Right renal cortex interstitium (tissue), 3 donors: Measurements from ENCODE around the gene EEF1G. TPM values are rescaled to one million over a fixed set of nuclear protein-coding genes. Genes with fewer than 3 reads are reported as not detected.
"Not testable (repeated sequence)": the region's sequence is repeated elsewhere in the genome, so short reads cannot be mapped to it uniquely, and the experiment has no call there.

Source experiments
- DNase-seq, 3 donors: peaks; one replicate each; pipeline ENCODE4 v3.0.0-alpha.2; 2013; ENCODE audit warnings: low read depth in 3 of 3, low spot score in 2 of 3
- polyA plus RNA-seq, 3 donors: library from polyadenylated mRNA; unstranded; fragments of 120-200 nt; gene quantifications; one replicate each; pipeline ENCODE4 v1.2.1, GENCODE V29; 2013; ENCODE audit not compliant: insufficient read length in 3 of 3

The EEF1G gene, protein sequence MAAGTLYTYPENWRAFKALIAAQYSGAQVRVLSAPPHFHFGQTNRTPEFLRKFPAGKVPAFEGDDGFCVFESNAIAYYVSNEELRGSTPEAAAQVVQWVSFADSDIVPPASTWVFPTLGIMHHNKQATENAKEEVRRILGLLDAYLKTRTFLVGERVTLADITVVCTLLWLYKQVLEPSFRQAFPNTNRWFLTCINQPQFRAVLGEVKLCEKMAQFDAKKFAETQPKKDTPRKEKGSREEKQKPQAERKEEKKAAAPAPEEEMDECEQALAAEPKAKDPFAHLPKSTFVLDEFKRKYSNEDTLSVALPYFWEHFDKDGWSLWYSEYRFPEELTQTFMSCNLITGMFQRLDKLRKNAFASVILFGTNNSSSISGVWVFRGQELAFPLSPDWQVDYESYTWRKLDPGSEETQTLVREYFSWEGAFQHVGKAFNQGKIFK
- 1,000 to 10,000 TPM; 2,168 to 2,372 (median 2,294) TPM for polyA plus RNA-seq

DNA sequence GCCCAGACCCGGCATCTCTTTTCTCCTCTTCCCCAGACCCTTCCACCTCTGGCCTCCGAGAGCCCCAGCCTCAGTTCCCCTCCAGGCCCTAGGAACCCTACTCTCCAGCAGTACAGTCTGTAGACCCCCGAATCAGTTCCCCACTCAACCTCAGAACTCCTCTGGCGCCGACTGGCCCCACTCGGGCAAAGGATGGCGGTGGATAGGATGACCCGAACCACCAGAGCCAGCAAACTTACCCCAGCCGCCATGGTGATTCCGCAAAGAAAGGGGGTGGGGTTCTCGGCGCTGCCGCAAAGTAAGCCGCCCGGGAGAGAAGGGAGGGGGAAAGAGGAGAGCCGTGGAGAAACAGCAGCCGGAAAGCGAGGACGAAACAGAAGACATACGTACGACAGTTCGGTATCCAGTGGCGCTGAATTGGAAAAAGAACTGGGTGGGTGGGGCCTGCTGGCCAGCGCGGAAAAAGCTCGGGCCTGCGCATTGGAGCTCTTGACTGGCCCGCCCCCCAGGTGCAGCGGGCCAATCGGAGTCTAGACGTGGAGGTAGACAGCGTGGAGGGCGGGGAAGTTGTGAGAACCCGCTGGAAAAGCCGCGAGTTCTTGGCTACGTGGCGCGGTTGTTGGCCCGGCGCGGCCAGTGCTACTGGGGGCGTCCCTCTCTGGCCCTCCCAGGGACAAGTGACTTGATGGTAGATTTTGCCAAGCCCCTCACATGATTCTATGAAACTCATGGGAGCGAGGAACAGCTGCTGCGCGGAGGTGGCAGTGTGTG lies at the start of gene EEF1G:
TSS of gene EEF1G (minus strand) at position 300 of the 771 bp plus-strand sequence. CDS start at position 251, 49 bp downstream.
- peak; percentile 97 to 99 (median 99) for DNase-seq

DNA sequence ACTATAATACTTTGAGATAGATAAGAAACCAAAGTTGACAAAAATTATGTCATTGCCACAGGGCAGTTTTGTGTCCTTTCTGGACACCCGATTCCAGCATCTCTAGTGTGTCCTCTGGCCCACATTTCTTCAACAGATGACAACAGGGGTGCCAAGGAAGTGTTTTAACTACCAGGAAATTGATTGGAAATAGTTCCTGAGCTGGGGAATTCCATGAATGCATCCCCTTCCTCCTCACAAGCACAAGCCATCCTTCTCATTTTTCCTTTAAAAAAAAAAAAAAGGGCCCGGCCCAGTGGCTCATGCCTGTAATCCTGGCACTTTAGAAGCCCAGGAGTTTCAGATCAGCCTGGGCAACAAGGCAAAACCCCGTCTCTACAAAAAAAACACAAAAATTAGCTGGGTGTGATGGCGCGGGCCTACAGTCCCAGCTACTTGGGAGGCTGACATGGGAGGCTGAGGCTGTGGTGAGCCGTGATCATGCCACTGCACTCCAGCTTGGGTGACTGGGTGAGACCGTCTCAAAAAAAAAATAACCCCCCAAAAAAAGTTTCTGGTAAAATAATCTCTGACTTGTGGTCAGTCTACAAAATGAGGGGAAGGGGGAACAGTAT lies 48.9 kb upstream of the EEF1G start:
- DNase-seq = no peak

DNA sequence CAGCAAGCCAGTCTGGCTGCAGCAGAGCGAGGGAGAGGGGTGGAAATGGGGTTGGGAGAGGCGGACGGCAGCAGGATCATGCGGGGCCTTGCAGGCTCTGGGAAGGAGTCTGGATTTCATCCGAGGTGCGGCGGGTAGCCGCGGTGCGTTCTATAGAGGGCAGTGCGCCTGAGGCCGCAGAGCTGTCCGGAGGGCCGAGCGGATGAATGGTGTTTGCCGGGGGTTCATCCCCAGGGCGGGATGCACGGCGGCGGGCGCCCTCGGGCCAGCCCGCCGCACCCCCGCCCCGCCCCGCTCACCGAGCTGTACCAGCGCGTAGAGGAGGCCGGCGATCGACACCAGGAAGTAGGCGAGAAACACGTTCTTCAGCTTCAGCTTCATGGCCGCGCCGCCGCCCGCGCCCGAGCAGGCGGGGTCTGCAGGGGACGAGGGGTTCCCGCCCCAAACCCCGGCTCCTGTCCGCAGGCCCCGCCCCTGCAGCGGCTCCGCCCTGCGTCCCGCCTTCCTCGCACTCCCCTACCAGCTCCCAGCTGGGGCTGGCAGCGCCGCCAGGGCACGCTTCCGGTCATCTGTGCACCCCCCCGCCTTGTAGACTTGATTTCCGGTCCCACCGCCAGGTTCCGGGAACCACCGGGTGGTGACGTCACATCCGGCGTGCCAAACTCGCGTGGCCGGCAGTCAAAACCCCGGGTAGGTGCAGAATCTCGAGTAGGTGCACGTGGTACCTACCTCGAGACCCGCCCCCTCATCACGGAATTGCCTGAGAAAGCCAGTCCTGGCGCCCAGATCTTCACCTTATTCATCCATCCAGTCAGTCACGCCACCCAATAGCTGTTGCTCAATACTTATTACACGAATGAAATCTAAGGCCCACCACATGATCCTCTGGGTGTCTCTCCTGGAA lies 48.1 kb upstream of the EEF1G start, which contains the start of gene B3GAT3:
TSS of gene B3GAT3 (minus strand) at position 420 of the 904 bp plus-strand sequence. CDS start at position 381, 39 bp downstream.
- peak; percentile 89 to 92 (median 92) for DNase-seq

- no peak for DNase-seq
These were observed 47.4 kb upstream of the EEF1G start for GRCh38 chr11:62621027-62621566.

DNA sequence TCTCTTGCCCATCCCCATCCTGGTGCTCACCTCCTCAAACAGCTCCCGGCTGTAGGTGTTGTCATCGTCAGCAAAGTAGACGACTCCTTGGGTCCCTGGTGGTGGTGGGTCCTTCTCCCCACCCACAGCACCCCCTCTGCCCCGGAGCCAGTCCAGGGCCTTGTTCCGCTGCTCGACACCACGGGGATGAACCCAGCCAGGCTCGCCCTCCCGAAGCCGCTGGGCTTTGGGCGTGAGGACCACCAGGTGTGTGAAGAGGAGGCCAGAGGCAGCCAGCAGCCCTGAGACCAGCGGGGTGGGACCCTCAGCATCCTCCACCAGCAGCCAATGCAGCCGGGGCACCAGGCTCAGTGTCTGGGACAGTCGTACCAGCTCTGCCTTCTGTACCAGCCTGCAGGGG lies 43.3 kb upstream of the EEF1G start:
- DNase-seq = not testable (repeated sequence)

GRCh38 chr11:62615521-62615920 lies 41.8 kb upstream of the EEF1G start:
- no peak for DNase-seq

DNA sequence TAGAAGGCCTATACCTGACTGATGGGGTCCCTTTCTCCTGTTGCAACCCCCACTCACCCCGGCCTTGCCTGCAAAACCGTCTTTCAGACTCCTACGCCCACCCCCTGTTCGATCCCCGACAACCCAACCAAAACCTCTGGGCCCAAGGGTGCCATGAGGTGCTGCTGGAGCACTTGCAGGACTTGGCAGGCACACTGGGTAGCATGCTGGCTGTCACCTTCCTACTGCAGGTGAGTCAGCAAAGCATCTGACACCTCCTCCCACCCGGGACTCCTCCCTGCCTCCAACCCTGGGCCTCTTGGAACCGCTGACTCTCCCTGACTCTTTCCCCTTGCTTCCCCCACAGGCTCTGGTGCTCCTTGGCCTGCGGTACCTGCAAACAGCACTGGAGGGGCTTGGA lies 40.6 kb upstream of the EEF1G start:
- DNase-seq = no peak

GRCh38 chr11:62613291-62613778 lies 39.6 kb upstream of the EEF1G start:
- DNase-seq = no peak

- DNase-seq = no peak
These were observed 38.9 kb upstream of the EEF1G start, which contains the start of the genes EML3 and ROM1 for GRCh38 chr11:62612366-62613290. Gene EML3 (minus strand): TSS chr11:62612775. CDS start chr11:62612457, 318 bp downstream. Gene ROM1 (plus strand): TSS chr11:62613257. CDS start chr11:62613282, 25 bp downstream.

DNA sequence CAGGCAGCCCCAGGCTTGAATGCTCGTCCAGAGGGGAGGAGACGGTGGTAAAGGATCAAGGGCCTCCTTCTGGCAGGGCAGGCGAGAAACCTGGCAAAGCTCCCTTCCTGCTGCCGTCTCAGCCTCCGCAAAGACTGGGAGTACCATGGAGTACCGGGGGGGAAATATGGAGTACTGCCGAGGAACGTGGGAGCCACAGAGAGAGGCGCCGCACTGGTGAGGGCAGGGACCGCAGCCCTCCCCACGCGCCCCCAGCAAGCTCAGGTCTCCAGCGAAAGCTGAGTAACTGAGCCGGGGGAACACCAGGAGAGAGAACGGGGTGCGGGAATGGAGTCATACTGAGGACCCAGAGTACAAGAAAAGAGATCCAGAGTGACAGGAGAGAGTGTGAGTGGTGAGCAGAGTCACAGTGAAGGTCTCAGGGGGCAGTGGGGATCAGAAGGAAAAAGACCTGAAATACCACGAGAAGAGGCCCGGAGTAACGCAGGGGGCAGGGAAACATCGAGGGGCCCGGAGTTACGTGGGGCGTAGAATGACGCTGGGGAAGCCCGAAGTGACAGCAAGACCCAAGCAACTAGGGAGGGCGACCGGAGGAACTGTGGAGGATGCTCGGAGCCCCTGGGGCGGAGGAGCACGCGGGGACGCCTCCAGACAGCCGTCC lies 38.1 kb upstream of the EEF1G start:
- no peak for DNase-seq

DNA sequence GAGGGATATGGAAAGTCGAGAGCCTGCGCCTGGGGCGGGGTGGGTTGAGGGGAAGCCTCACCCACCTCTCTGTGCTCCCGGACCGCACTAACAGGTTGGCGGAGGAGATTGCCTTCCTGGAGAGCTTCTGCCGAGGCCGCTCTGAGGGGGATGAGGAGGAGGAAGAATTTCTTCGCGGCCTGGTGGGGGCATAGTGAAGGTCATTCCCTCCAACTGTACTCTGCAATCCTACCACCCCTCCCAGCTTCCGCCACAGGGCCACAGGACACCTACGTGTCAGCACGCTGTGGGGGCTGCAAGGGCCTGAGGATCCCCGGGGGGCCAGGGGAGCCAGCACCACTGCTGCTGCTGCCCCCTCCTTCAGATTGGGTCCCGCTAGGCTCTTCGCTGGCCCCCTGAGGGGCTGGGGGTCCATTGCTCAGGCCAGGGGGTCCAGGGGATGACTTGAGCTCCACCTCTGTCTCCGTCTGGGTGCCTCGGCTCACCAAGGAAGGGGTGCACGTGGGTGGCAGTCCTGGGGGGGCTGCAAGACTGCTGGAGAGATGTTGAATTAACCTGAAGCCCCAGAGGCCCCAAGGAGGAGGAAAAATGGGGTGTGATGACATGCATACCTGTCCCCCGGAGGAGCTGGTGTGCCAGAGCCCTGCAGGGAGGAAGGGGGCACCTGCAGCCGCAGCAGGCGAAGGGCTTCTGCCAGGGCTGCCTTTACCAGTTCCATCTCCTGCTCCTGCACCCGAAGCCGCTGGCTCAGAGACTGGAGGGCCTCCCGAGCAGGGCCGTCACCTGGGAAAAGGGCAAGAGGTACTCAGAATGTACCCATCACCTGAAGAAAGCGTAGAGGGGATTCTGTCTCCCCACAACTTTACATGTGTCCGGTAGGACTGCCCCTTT lies 37.4 kb upstream of the EEF1G start:
- DNase-seq = no peak

GRCh38 chr11:62610403-62610802 lies 36.7 kb upstream of the EEF1G start:
- no peak for DNase-seq

DNA sequence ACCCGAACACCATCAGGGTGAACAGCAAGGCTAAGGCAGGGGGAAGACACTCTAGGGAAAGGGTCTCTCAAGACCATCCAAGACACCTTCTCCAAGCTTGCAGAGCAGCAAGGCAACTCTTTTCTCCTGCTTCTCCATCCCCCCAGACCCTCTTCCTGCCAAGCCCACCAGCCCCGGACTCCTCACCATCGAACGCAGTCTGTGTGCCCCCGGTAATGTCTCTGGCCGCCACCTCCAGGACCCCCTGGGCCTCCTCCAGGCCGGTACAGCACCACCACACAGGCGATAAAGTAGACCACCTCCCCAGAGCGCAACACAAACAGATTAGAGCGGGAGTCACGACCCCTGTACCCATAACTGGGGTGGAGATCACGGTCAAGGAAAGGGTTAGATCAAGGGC lies 35.1 kb upstream of the EEF1G start:
- no peak for DNase-seq

- no peak for DNase-seq
These were observed 34.0 kb upstream of the EEF1G start for GRCh38 chr11:62607714-62608113.

- DNase-seq = no peak
These were observed 32.2 kb upstream of the EEF1G start for GRCh38 chr11:62605902-62606301.

DNA sequence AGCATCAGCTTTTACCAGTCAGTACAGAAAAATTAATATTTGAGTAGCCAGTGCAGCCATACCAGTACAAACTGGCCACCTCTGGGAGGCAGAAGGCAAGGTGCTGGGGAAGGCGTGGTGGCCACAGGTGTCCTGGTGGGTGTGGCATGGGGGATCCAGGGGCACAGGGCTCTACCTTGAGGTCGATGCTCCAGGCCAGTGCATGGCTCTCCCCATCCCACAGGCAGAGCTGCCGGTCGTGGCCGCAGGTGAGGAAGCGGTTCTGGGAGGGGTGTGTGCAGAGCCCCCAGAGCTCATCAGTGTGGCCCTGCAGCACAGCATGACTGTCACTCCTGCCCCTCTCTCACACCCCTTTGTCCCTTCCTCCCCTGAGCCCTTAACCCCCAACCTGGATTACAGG lies 31.8 kb upstream of the EEF1G start:
- no peak for DNase-seq
